Karpas-422 (cell line): ENCODE results near the gene PDZD11. TPM values are rescaled to one million over a fixed set of nuclear protein-coding genes. Genes with fewer than 3 reads are reported as not detected.

ENCODE experiments used
- DNase-seq: peaks from one replicate; pipeline ENCODE4 v3.0.0-alpha.2; 2015
- H2AFZ ChIP-seq: fragments of 200-600 bp; sonication (generic); 2 replicates; pipeline ENCODE4 v1.6.1; 2014; ENCODE audit warnings: antibody characterized with exemption, low read length, mixed read lengths
- H3K27ac ChIP-seq: fragments of 200-600 bp; sonication (generic); 2 replicates; pipeline ENCODE4 v1.5.1; 2014; ENCODE audit warnings: mild to moderate bottlenecking, low read length, moderate library complexity
- H3K27me3 ChIP-seq: fragments of 200-600 bp; sonication (generic); 2 replicates; pipeline ENCODE4 v1.6.1; 2014; ENCODE audit warnings: low read length, mixed read lengths
- H3K36me3 ChIP-seq: fragments of 200-600 bp; sonication (generic); 2 replicates; pipeline ENCODE4 v1.6.1; 2014; ENCODE audit warnings: low read length, mixed read lengths; ENCODE audit not compliant: insufficient read depth
- H3K4me1 ChIP-seq: fragments of 200-600 bp; sonication (generic); 2 replicates; pipeline ENCODE4 v1.6.1; 2014; ENCODE audit warnings: mild to moderate bottlenecking, low read length, mixed read lengths
- H3K4me2 ChIP-seq: fragments of 200-600 bp; sonication (generic); 2 replicates; pipeline ENCODE4 v1.6.1; 2014; ENCODE audit warnings: low read length, low read depth, mild to moderate bottlenecking; ENCODE audit not compliant: poor library complexity, severe bottlenecking
- H3K4me3 ChIP-seq: fragments of 200-600 bp; sonication (generic); 2 replicates; pipeline ENCODE4 v1.5.1; 2014; ENCODE audit warnings: mild to moderate bottlenecking, antibody characterized with exemption, low read length, mixed read lengths
- H3K79me2 ChIP-seq: fragments of 200-600 bp; sonication (generic); 2 replicates; pipeline ENCODE4 v1.6.1; 2014; ENCODE audit warnings: mild to moderate bottlenecking, low read length, mixed read lengths
- H3K9ac ChIP-seq: fragments of 200-600 bp; sonication (generic); 2 replicates; pipeline ENCODE4 v1.6.0; 2014; ENCODE audit warnings: low read length
- H3K9me2 ChIP-seq: fragments of 200-600 bp; sonication (generic), shearing (Covaris generic); replicated peaks from 2 replicates; pipeline ENCODE4 v1.6.0; 2014; ENCODE audit warnings: mild to moderate bottlenecking, low read length, moderate library complexity; ENCODE audit not compliant: insufficient read depth
- H3K9me3 ChIP-seq: fragments of 300-700, 200-600 bp; sonication (generic); 2 replicates; pipeline ENCODE4 v1.6.1; 2014; ENCODE audit warnings: low read length, mixed read lengths
- H4K20me1 ChIP-seq: fragments of 200-600 bp; sonication (generic); 2 replicates; pipeline ENCODE4 v1.6.1; 2014; ENCODE audit warnings: mild to moderate bottlenecking, antibody characterized with exemption, low read length, low read depth; ENCODE audit not compliant: insufficient read depth
- total RNA-seq: library from RNA; depleted of rRNA; stranded (reverse); fragments of >200 nt; shearing (Covaris generic); gene quantifications from 2 replicates; pipeline ENCODE4 v1.2.3, GENCODE V29; 2014; ENCODE audit warnings: low replicate concordance

Gene PDZD11
- total RNA-seq, 1 experiment from 2014 or later = 51.5 TPM

- Histone ChIP-seq H3K4me1 (no peaks in the 10 kb centered on the region), H3K27ac (no peak overlapping the region), H3K4me3 (no peak overlapping the region), H4K20me1 (no peaks in the 10 kb centered on the region), H3K9me3 (no peaks in the 10 kb centered on the region), H3K79me2 (peaks cover 55% of the 10 kb centered on the region), H3K27me3 (no peaks in the 10 kb centered on the region), H3K36me3 (peaks cover 14% of the 10 kb centered on the region), H3K9me2 (no peaks in the 10 kb centered on the region), H2AFZ (no peak overlapping the region), H3K4me2 (no peak overlapping the region), H3K9ac (no peak overlapping the region)
- no peak for DNase-seq
These were observed 23.8 kb upstream of the PDZD11 start for GRCh38 chrX:70313503-70313902.

- Histone ChIP-seq H2AFZ (no peak overlapping the region), H3K9me3 (no peaks in the 10 kb centered on the region), H3K4me3 (no peak overlapping the region), H3K4me2 (no peak overlapping the region), H3K27me3 (no peaks in the 10 kb centered on the region), H3K79me2 (peaks cover 15% of the 10 kb centered on the region), H3K4me1 (no peaks in the 10 kb centered on the region), H3K9me2 (no peaks in the 10 kb centered on the region), H4K20me1 (no peaks in the 10 kb centered on the region), H3K9ac (no peak overlapping the region), H3K36me3 (peaks cover 41% of the 10 kb centered on the region; the same call in 1 of the 2 replicates), H3K27ac (no peak overlapping the region)
- no peak for DNase-seq
These were observed 12.0 kb upstream of the PDZD11 start for GRCh38 chrX:70301716-70302115.

- Histone ChIP-seq H3K4me1 (peaks cover 28% of the 10 kb centered on the region), H3K9me2 (no peaks in the 10 kb centered on the region), H4K20me1 (no peaks in the 10 kb centered on the region), H2AFZ (peak overlapping the region; percentile 16; the same call in 1 of the 2 replicates), H3K27me3 (no peaks in the 10 kb centered on the region), H3K9me3 (no peaks in the 10 kb centered on the region), H3K4me3 (no peak overlapping the region), H3K27ac (no peak overlapping the region), H3K79me2 (peaks cover 58% of the 10 kb centered on the region), H3K36me3 (peaks cover 10% of the 10 kb centered on the region; the same call in 1 of the 2 replicates), H3K4me2 (no peak overlapping the region), H3K9ac (no peak overlapping the region)
- DNase-seq = no peak
These were observed 3.9 kb upstream of the PDZD11 start for GRCh38 chrX:70293621-70294020.

GRCh38 chrX:70292788-70293187, 3.1 kb upstream of the PDZD11 start:
- Histone ChIP-seq H3K36me3 (peaks cover 10% of the 10 kb centered on the region; the same call in 1 of the 2 replicates), H3K9me2 (no peaks in the 10 kb centered on the region), H4K20me1 (no peaks in the 10 kb centered on the region), H3K4me2 (peak overlapping the region; percentile 70), H3K79me2 (peaks cover 58% of the 10 kb centered on the region), H3K4me1 (peaks cover 28% of the 10 kb centered on the region), H3K4me3 (no peak overlapping the region), H3K9ac (no peak overlapping the region), H2AFZ (no peak overlapping the region), H3K9me3 (no peaks in the 10 kb centered on the region), H3K27ac (no peak overlapping the region), H3K27me3 (no peaks in the 10 kb centered on the region)
- no peak for DNase-seq

GRCh38 chrX:70289168-70289792, 447 bp downstream of the PDZD11 start:
- no peaks in the 10 kb centered on the region for H3K9me3 ChIP-seq
- no peak overlapping the region for H2AFZ ChIP-seq

GRCh38 chrX:70281951-70282350, 7.8 kb downstream of the PDZD11 start, which contains the start of gene RAB41:
RAB41 (plus strand) TSS chrX:70282172; CDS start chrX:70282218, 46 bp downstream.
- H2AFZ ChIP-seq = no peak within 1 kb of the TSS
- H3K9me2 ChIP-seq = no peaks in the 10 kb centered on the region
- no peak within 1 kb of the TSS for H3K27ac ChIP-seq
- no peaks in the 10 kb centered on the region for H3K27me3 ChIP-seq
- no peak for DNase-seq
- H3K9me3 ChIP-seq = no peaks in the 10 kb centered on the region
- H3K79me2 ChIP-seq = no peaks in the 10 kb centered on the region
- H3K36me3 ChIP-seq = peaks cover 5% of the 10 kb centered on the region; the same call in 1 of the 2 replicates
- H3K4me1 ChIP-seq = no peaks in the 10 kb centered on the region
- no peak within 1 kb of the TSS for H3K4me3 ChIP-seq
- H3K9ac ChIP-seq = no peak within 1 kb of the TSS
- no peaks in the 10 kb centered on the region for H4K20me1 ChIP-seq
- H3K4me2 ChIP-seq = no peak within 1 kb of the TSS

More at GRCh38 chrX:70289168-70289792, 447 bp downstream of the PDZD11 start:
- Histone ChIP-seq H3K27ac (no peak overlapping the region), H4K20me1 (no peaks in the 10 kb centered on the region), H3K36me3 (peaks cover 11% of the 10 kb centered on the region; the same call in 1 of the 2 replicates), H3K4me2 (peak overlapping the region; percentile 66), H3K79me2 (peaks cover 44% of the 10 kb centered on the region), H3K4me3 (peak overlapping the region; percentile 72), H3K9ac (peak overlapping the region; percentile 66), H3K9me2 (no peaks in the 10 kb centered on the region), H3K4me1 (peaks cover 28% of the 10 kb centered on the region), H3K27me3 (no peaks in the 10 kb centered on the region)
- no peak for DNase-seq

- H3K9ac ChIP-seq = no peak overlapping the region
- H4K20me1 ChIP-seq = no peaks in the 10 kb centered on the region
- no peak overlapping the region for H2AFZ ChIP-seq
- no peaks in the 10 kb centered on the region for H3K4me1 ChIP-seq
- H3K79me2 ChIP-seq = no peaks in the 10 kb centered on the region
- no peak for DNase-seq
- H3K4me2 ChIP-seq = no peak overlapping the region
- H3K4me3 ChIP-seq = no peak overlapping the region
- no peaks in the 10 kb centered on the region for H3K9me3 ChIP-seq
- no peaks in the 10 kb centered on the region for H3K27me3 ChIP-seq
- H3K36me3 ChIP-seq = no peaks in the 10 kb centered on the region
- H3K27ac ChIP-seq = no peak overlapping the region
- no peaks in the 10 kb centered on the region for H3K9me2 ChIP-seq
These were observed 9.2 kb downstream of the PDZD11 start for GRCh38 chrX:70280573-70280972.

GRCh38 chrX:70279081-70279480, 10.6 kb downstream of the PDZD11 start:
- H3K4me1 ChIP-seq = no peaks in the 10 kb centered on the region
- H3K9me2 ChIP-seq = no peaks in the 10 kb centered on the region
- no peaks in the 10 kb centered on the region for H3K9me3 ChIP-seq
- H3K27me3 ChIP-seq = no peaks in the 10 kb centered on the region
- no peaks in the 10 kb centered on the region for H3K79me2 ChIP-seq
- no peak for DNase-seq
- H3K27ac ChIP-seq = no peak overlapping the region
- no peak overlapping the region for H2AFZ ChIP-seq
- H3K4me3 ChIP-seq = no peak overlapping the region
- H3K36me3 ChIP-seq = no peaks in the 10 kb centered on the region
- H4K20me1 ChIP-seq = no peaks in the 10 kb centered on the region
- H3K9ac ChIP-seq = no peak overlapping the region
- H3K4me2 ChIP-seq = no peak overlapping the region
